GM04504 (cell line): ENCODE measurements around the gene C1orf74.

Source experiments
- DNase-seq: peaks from one replicate; pipeline ENCODE4 v3.0.0-alpha.2; 2012; ENCODE audit warnings: low read depth

C1orf74 gene

GRCh38 chr1:209770636-209771415 is 13.5 kb downstream of the C1orf74 start:
- no peak for DNase-seq

- DNase-seq: no peak
These were observed 14.4 kb downstream of the C1orf74 start for GRCh38 chr1:209769971-209770370.

GRCh38 chr1:209769171-209769904 is 15.0 kb downstream of the C1orf74 start:
- peak; percentile 58 for DNase-seq

- DNase-seq: no peak
These were observed 16.0 kb downstream of the C1orf74 start for GRCh38 chr1:209768354-209768774.

- DNase-seq: no peak
These were observed 16.7 kb downstream of the C1orf74 start for GRCh38 chr1:209767706-209768105.

GRCh38 chr1:209767096-209767495 is 17.3 kb downstream of the C1orf74 start:
- no peak for DNase-seq

- DNase-seq: no peak
These were observed 18.3 kb downstream of the C1orf74 start for GRCh38 chr1:209766051-209766450.

GRCh38 chr1:209761011-209761635 is 23.2 kb downstream of the C1orf74 start:
- DNase-seq: no peak

- no peak for DNase-seq
These were observed 24.5 kb downstream of the C1orf74 start for GRCh38 chr1:209759829-209760359.

GRCh38 chr1:209758400-209758799 is 26.0 kb downstream of the C1orf74 start:
- no peak for DNase-seq

GRCh38 chr1:209756615-209757445 is 27.5 kb downstream of the C1orf74 start:
- DNase-seq: no peak

- no peak for DNase-seq
These were observed 28.3 kb downstream of the C1orf74 start, which contains the start of gene TRAF3IP3 for GRCh38 chr1:209755926-209756614. Gene TRAF3IP3, plus strand, starts transcription at chr1:209756053. Its CDS starts 3,987 bp downstream, at chr1:209760040.

- DNase-seq: no peak
These were observed 29.1 kb downstream of the C1orf74 start for GRCh38 chr1:209755256-209755655.

GRCh38 chr1:209752890-209753289 is 31.5 kb downstream of the C1orf74 start:
- no peak for DNase-seq

GRCh38 chr1:209751627-209752231 is 32.6 kb downstream of the C1orf74 start:
- DNase-seq: no peak

GRCh38 chr1:209749670-209750323 is 34.6 kb downstream of the C1orf74 start:
- no peak for DNase-seq

GRCh38 chr1:209749205-209749604 is 35.2 kb downstream of the C1orf74 start:
- no peak for DNase-seq

GRCh38 chr1:209748620-209749019 is 35.7 kb downstream of the C1orf74 start:
- no peak for DNase-seq

GRCh38 chr1:209747580-209748262 is 36.6 kb downstream of the C1orf74 start:
- peak; percentile 54 for DNase-seq
